IMR-90 (cell line): ENCODE results near the gene GPATCH2. TPM values are rescaled to one million over a fixed set of nuclear protein-coding genes. Genes with fewer than 3 reads are reported as not detected.
A peak's percentile ranks its signal among the peaks of the same experiment; 100 is the strongest.

ENCODE experiments used
- ATAC-seq: fragments of 200-7000 bp; cut with Tn5 transposase; 2 replicates; pipeline ENCODE4 v1.9.1; 2020; ENCODE audit warnings: low read depth, mild to moderate bottlenecking, moderate library complexity
- BruUV-seq: library from RNA; stranded (reverse); fragments of 400-500 nt; replicated peaks from 2 replicates; lab custom pipeline; 2021; lab: Mats Ljungman, UMichigan
- CTCF ChIA-PET: fragments of 300-600 bp; formaldehyde crosslinking; extraction: SDS; loops from one replicate; lab custom pipeline; 2021; ENCODE audit warnings: antibody characterized with exemption; lab: Yijun Ruan, JAX
- POLR2A ChIA-PET: fragments of 300-600 bp; sonication (Branson Sonifier 250); formaldehyde crosslinking; loops from one replicate; lab custom pipeline; 2022; ENCODE audit warnings: antibody characterized with exemption; ENCODE audit not compliant: unreplicated experiment; lab: Charles Lee
- DNase-seq: peaks from one replicate; pipeline ENCODE4 v3.0.0; 2013
- H2AFZ ChIP-seq: replicated peaks from 2 replicates; pipeline ENCODE3; 2013; ENCODE audit warnings: low read length, mild to moderate bottlenecking; ENCODE audit not compliant: poor library complexity
- H2AK5ac ChIP-seq: 2 replicates; pipeline ENCODE4 v1.6.1; 2013; ENCODE audit warnings: low read depth, low read length, inconsistent platforms
- H2AK9ac ChIP-seq: replicated peaks from 2 replicates; pipeline ENCODE3; 2013; ENCODE audit warnings: mild to moderate bottlenecking, low read depth, low read length, moderate library complexity; ENCODE audit not compliant: poor library complexity
- H2BK120ac ChIP-seq: 2 replicates; pipeline ENCODE4 v1.6.1; 2013; ENCODE audit warnings: low read depth, low read length, inconsistent platforms
- H2BK15ac ChIP-seq: 3 replicates; pipeline ENCODE4 v1.6.1; 2013; ENCODE audit warnings: low read depth, low read length, inconsistent platforms
- H2BK20ac ChIP-seq: 2 replicates; pipeline ENCODE4 v1.6.1; 2013; ENCODE audit warnings: low read depth, mild to moderate bottlenecking, inconsistent platforms, low read length, moderate library complexity
- H2BK5ac ChIP-seq: 2 replicates; pipeline ENCODE4 v1.6.1; 2013; ENCODE audit warnings: mild to moderate bottlenecking, low read depth, low read length, inconsistent platforms; ENCODE audit not compliant: poor library complexity, severe bottlenecking
- H3K14ac ChIP-seq: replicated peaks from 2 replicates; pipeline ENCODE4 v1.6.1; 2013; ENCODE audit warnings: low read depth, low read length, inconsistent platforms
- H3K18ac ChIP-seq: 2 replicates; pipeline ENCODE4 v1.6.1; 2013; ENCODE audit warnings: low read depth, low read length, control low read depth
- H3K23ac ChIP-seq: 2 replicates; pipeline ENCODE4 v1.6.1; 2013; ENCODE audit warnings: low read depth, low read length, inconsistent platforms
- H3K27ac ChIP-seq: 2 replicates; pipeline ENCODE4 v1.5.1; 2013; ENCODE audit warnings: mild to moderate bottlenecking, control low read depth, low read length; ENCODE audit not compliant: insufficient read depth
- H3K27me3 ChIP-seq: 2 replicates; pipeline ENCODE4 v1.6.1; 2013; ENCODE audit warnings: low read length; ENCODE audit not compliant: control insufficient read depth, insufficient read depth
- H3K36me3 ChIP-seq: 2 replicates; pipeline ENCODE4 v1.6.1; 2013; ENCODE audit warnings: low read length, mixed read lengths; ENCODE audit not compliant: control insufficient read depth, insufficient read depth
- H3K4ac ChIP-seq: 2 replicates; pipeline ENCODE4 v1.6.1; 2013; ENCODE audit warnings: low read depth, low read length, inconsistent platforms
- H3K4me1 ChIP-seq: 2 replicates; pipeline ENCODE4 v1.6.1; 2013; ENCODE audit warnings: low read length, mixed read lengths; ENCODE audit not compliant: control insufficient read depth, insufficient read depth
- H3K4me2 ChIP-seq: 2 replicates; pipeline ENCODE4 v1.6.1; 2013; ENCODE audit warnings: low read depth, mild to moderate bottlenecking, control low read depth, low read length, moderate library complexity
- H3K4me3 ChIP-seq: 2 replicates; pipeline ENCODE4 v1.5.1; 2013; ENCODE audit warnings: low read depth, mild to moderate bottlenecking, control low read depth, low read length, moderate library complexity; ENCODE audit not compliant: insufficient read depth
- H3K56ac ChIP-seq: 2 replicates; pipeline ENCODE4 v1.6.1; 2013; ENCODE audit warnings: low read length, inconsistent platforms; ENCODE audit not compliant: insufficient read depth; ENCODE audit errors: extremely low read depth
- H3K79me1 ChIP-seq, 2 experiments: 2 replicates each; pipeline ENCODE4 v1.6.1; 2013; ENCODE audit warnings: low read length in 2 of 2, inconsistent platforms in 1 of 2, low read depth in 1 of 2
- H3K9ac ChIP-seq: 2 replicates; pipeline ENCODE4 v1.6.1; 2013; ENCODE audit warnings: low read depth, low read length, control low read depth
- H3K9me1 ChIP-seq: 2 replicates; pipeline ENCODE4 v1.6.1; 2013; ENCODE audit warnings: low read length, inconsistent platforms; ENCODE audit not compliant: insufficient read depth
- H3K9me3 ChIP-seq: 2 replicates; pipeline ENCODE4 v1.6.1; 2013; ENCODE audit warnings: low read length; ENCODE audit not compliant: control insufficient read depth, insufficient read depth
- H4K20me1 ChIP-seq: 2 replicates; pipeline ENCODE4 v1.6.1; 2013; ENCODE audit warnings: low read length, inconsistent platforms; ENCODE audit not compliant: insufficient read depth
- H4K5ac ChIP-seq: 2 replicates; pipeline ENCODE4 v1.6.1; 2013; ENCODE audit warnings: mild to moderate bottlenecking, low read depth, low read length, control low read depth
- H4K8ac ChIP-seq, 2 experiments: 2 replicates each; pipeline ENCODE4 v1.6.1; 2013; ENCODE audit warnings: low read depth in 2 of 2, low read length in 2 of 2, control low read depth in 1 of 2, inconsistent platforms in 1 of 2
- H4K91ac ChIP-seq: 2 replicates; pipeline ENCODE4 v1.6.1; 2013; ENCODE audit warnings: low read depth, low read length, inconsistent platforms; ENCODE audit not compliant: insufficient read depth
- CEBPB ChIP-seq: IDR thresholded peaks from 2 replicates; pipeline ENCODE4 v1.6.1; 2012; ENCODE audit warnings: low read depth, low read length, improper control_type of control experiment
- MXI1 ChIP-seq: IDR thresholded peaks from 2 replicates; pipeline ENCODE4 v1.6.1; 2012; ENCODE audit warnings: low read depth, mild to moderate bottlenecking, low read length, moderate library complexity, borderline replicate concordance
- WGBS, 2 experiments: methylation state at CpG; one replicate each; pipeline versions ENCODE4 v1.1.5 to v1.1.7; 2013; ENCODE audit warnings: missing lambda C conversion rate in 2 of 2; ENCODE audit not compliant: insufficient read length in 1 of 2; ENCODE audit errors: extremely low coverage in 2 of 2; 5-methylcytosine and 5-hydroxymethylcytosine counted together
- dilution Hi-C: fragments of 300-500 bp; cut with HindIII; formaldehyde crosslinking; loops from one replicate; pipeline ENCODE4 v1.14.3; 2018; ENCODE audit warnings: low sequenced_read_pairs; ENCODE audit not compliant: unreplicated experiment
- in situ Hi-C: fragments of 300-500 bp; cut with MboI; formaldehyde crosslinking; loops from 3 replicates; pipeline ENCODE4 v1.14.3; 2019; ENCODE audit warnings: low sequenced_read_pairs, inconsistent platforms, mixed read lengths
- intact Hi-C: fragments of 100-400 bp; cut with micrococcal nuclease; formaldehyde crosslinking; loops from 2 replicates; pipeline ENCODE4 v1.10.0; 2022
- polyA plus RNA-seq, 3 experiments: library from polyadenylated mRNA; depleted of rRNA; stranded (reverse); fragments of >200 nt; gene quantifications; 2 replicates each; pipeline ENCODE4 v1.2.3, GENCODE V29; 2012; ENCODE audit warnings: low replicate concordance in 1 of 3
- total RNA-seq: library from RNA; depleted of rRNA; stranded (reverse); fragments of >200 nt; gene quantifications from 2 replicates; pipeline ENCODE4 v1.2.3, GENCODE V29; 2012
- TF ChIP-seq, protein P1 (sequence below): conservative IDR thresholded peaks from 2 replicates; pipeline ENCODE4 v1.5.1; 2012; ENCODE audit warnings: mild to moderate bottlenecking, low read depth, low read length, improper control_type of control experiment

GPATCH2 gene
- total and polyA plus RNA-seq, 2 of the 4 experiments (the other 2 are of a cell fraction), result 4.7 to 11.8 TPM

DNA sequence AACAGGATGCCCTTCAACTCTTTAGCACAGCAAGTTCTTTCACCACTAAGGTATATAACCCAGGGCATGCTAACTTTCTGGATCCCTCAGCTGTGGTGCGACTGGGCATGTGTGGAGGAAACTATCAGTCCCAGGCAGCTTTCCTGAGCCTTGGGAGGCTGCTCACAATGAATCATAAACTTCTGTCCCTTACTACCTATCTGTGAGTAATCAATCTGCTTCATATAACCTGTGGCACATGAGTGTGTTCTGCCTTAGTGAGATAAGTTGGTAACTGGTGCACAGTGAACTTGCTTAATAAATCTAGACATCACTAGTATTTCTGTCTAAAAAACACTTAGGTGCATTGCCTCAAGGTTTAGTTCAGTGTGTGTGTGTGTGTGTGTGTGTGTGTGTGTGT, 158.0 kb downstream of the GPATCH2 start:
- H3K9ac ChIP-seq, result no peak overlapping the region
- H3K9me1 ChIP-seq, result peaks cover 3% of the 10 kb centered on the region; the same call in 1 of the 2 replicates
- H2AK5ac ChIP-seq, result no peak overlapping the region
- no CpG with 5 or more reads among the region's 1 CpG for WGBS, 2 experiments
- TF ChIP-seq, protein P1, sequence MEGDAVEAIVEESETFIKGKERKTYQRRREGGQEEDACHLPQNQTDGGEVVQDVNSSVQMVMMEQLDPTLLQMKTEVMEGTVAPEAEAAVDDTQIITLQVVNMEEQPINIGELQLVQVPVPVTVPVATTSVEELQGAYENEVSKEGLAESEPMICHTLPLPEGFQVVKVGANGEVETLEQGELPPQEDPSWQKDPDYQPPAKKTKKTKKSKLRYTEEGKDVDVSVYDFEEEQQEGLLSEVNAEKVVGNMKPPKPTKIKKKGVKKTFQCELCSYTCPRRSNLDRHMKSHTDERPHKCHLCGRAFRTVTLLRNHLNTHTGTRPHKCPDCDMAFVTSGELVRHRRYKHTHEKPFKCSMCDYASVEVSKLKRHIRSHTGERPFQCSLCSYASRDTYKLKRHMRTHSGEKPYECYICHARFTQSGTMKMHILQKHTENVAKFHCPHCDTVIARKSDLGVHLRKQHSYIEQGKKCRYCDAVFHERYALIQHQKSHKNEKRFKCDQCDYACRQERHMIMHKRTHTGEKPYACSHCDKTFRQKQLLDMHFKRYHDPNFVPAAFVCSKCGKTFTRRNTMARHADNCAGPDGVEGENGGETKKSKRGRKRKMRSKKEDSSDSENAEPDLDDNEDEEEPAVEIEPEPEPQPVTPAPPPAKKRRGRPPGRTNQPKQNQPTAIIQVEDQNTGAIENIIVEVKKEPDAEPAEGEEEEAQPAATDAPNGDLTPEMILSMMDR, result no peak
- no peak for TF ChIP-seq MXI1
- TF ChIP-seq CEBPB, result no peak
- H3K36me3 ChIP-seq, result 0 out of 2 replicates have a peak, but pooled peaks cover 3% of the 10 kb centered on the region
- no peak overlapping the region for H2AFZ ChIP-seq
- H3K4me1 ChIP-seq, result no peaks in the 10 kb centered on the region
- H3K79me1 ChIP-seq, result no peaks in the 10 kb centered on the region
- H4K20me1 ChIP-seq, result no peaks in the 10 kb centered on the region
- H3K27ac ChIP-seq, result no peak overlapping the region
- H3K4me2 ChIP-seq, result no peak overlapping the region
- no peak overlapping the region for H2BK15ac ChIP-seq
- no peak overlapping the region for H3K23ac ChIP-seq
- H2BK120ac ChIP-seq, result no peak overlapping the region
- H2AK9ac ChIP-seq, result no peak overlapping the region
- H2BK5ac ChIP-seq, result no peak overlapping the region
- H4K5ac ChIP-seq, result no peak overlapping the region
- H4K8ac ChIP-seq, result no peak overlapping the region
- no peak overlapping the region for H2BK20ac ChIP-seq
- ChIA-PET CTCF (interaction anchor here (0.7 kb wide), 1 partner anchor 13 kb away, joined by 11 read pairs; no protein-coding TSS in a partner anchor), POLR2A (no interaction called here)
- intact Hi-C loops, result no loop called here
- dilution Hi-C loops, result no loop called here
- ATAC-seq, result no peak
- no peak overlapping the region for H3K56ac ChIP-seq
- no TSS peak for BruUV-seq
- H3K4me3 ChIP-seq, result no peak overlapping the region
- H4K91ac ChIP-seq, result no peak overlapping the region
- no peak overlapping the region for H3K14ac ChIP-seq
- in situ Hi-C loops, result no loop called here
- no peaks in the 10 kb centered on the region for H3K9me3 ChIP-seq
- H3K4ac ChIP-seq, result no peak overlapping the region
- H3K18ac ChIP-seq, result no peak overlapping the region
- peak; percentile 17 for DNase-seq
- no peaks in the 10 kb centered on the region for H3K27me3 ChIP-seq
